DMS114 treated with DMSO at 0.1 percent for 48 hours (cell line): ENCODE measurements around the gene MAN1C1.

Source experiments
- DNase-seq: peaks from one replicate; lab custom pipeline; 2025; ENCODE audit not compliant: unreplicated experiment; lab: John Stamatoyannopoulos, UW

MAN1C1 gene

DNA sequence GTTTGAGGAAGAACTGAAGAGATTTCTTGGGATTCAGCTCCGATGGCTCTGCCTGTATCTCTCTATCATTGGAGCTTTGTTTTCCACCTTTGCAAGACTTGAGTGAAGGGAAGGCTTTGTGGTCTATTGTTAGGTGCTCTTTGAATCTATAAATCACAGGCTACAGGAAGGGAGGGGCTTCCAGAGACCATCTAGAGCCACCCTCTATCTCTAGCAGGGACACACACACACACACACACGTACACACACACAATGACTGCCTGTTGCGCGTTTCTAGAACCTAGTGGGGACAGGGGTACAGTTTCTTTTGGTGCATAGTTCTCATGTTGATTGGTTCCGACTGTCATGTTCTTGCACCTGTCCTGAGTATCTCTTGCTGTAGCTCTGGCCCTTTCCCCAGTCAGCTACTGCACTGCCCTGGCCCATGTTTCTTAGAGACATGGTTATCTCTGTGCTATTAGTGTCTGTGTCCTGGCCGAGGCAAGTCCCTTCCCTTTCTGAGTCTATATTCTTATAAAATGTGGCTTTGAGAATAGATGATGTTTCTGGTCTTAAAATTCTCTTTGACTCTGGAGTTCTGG, 60.7 kb downstream of the MAN1C1 start:
- DNase-seq, result no peak

GRCh38 chr1:25679171-25679570, 62.6 kb downstream of the MAN1C1 start:
- DNase-seq, result no peak

GRCh38 chr1:25680701-25681100, 64.1 kb downstream of the MAN1C1 start:
- no peak for DNase-seq

- DNase-seq, result no peak
Measured at GRCh38 chr1:25682059-25682601, 65.5 kb downstream of the MAN1C1 start.

- no peak for DNase-seq
Measured at GRCh38 chr1:25683177-25683576, 66.6 kb downstream of the MAN1C1 start.

GRCh38 chr1:25683731-25684130, 67.1 kb downstream of the MAN1C1 start:
- no peak for DNase-seq

- no peak for DNase-seq
Measured at GRCh38 chr1:25684216-25684965, 67.8 kb downstream of the MAN1C1 start.

- DNase-seq, result no peak
Measured at GRCh38 chr1:25685211-25685750, 68.7 kb downstream of the MAN1C1 start.

- no peak for DNase-seq
Measured at GRCh38 chr1:25685938-25686665, 69.5 kb downstream of the MAN1C1 start.

- no peak for DNase-seq
Measured at GRCh38 chr1:25687221-25688017, 70.8 kb downstream of the MAN1C1 start.

DNA sequence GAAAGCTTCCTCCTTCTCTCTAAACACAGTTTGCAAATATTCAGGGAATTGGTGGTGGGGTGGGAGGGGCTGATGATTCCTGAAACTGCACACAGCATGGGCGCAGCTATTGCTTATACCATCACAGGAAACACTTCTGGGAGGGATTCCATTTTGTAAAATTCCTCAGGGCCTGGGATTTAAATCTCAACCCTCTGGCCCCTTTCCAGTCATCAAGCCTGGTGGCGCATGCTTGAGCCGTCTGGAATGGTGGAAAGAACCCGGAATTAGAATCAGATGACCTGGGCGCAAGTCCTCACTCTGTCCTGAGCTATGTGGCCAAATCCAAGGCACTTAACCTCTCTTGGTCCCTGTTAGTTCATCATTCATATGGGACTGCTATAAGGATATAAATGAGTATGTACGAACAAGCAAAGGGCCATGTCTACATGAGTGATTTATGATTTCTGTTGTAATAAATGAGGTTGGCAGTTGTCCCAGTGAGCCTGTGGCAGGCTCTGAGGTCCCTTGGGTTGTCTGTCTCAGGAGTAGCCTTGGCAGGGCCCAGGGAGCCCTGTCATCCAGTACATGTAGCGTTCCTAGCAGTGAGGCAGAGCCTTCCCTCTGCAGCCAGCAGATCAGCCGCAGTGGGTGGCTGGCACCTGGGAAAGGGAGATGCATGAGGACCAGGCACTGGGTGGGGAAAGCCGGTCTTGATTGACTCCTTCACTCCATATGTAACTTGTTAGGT, 72.0 kb downstream of the MAN1C1 start:
- no peak for DNase-seq

- DNase-seq, result no peak
Measured at GRCh38 chr1:25689686-25690381, 73.2 kb downstream of the MAN1C1 start.

- no peak for DNase-seq
Measured at GRCh38 chr1:25690396-25690956, 73.9 kb downstream of the MAN1C1 start.

DNA sequence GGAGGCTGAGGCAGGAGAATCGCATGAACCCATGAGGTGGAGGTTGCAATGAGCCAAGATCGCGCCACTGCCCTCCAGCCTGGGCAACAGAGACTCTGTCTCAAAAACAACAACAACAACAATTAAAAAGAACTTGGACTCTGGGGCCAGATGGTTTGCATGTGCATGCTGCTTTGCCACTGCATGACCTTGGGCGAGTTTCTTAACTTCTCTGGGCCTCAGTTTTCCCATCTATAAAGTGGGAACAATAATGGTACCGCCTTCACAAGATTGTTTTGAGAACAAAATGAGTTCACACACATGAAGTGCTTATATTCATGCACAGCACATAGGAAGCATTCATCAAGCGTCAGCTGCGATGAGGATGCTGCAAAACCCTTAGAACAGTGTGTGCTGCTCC, 74.6 kb downstream of the MAN1C1 start:
- no peak for DNase-seq

DNA sequence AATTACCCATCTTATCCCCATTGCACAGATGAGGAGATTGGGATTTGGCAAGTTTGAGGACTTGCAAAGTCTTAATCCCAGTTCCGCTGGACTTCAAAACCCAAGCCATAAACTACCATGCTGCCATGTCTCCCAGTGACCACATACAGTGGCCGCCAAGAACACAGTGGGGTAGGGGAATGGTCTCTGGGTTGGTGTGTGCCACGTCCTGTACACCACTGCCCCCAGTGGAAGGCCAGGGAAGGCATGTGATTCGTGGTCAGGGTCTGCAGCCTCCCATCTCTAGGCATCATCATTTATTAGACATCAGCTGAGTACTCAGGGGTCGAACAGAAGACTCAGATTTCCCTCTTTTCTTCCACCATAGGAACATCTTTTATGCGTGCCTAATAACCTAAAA, 76.0 kb downstream of the MAN1C1 start:
- no peak for DNase-seq

DNA sequence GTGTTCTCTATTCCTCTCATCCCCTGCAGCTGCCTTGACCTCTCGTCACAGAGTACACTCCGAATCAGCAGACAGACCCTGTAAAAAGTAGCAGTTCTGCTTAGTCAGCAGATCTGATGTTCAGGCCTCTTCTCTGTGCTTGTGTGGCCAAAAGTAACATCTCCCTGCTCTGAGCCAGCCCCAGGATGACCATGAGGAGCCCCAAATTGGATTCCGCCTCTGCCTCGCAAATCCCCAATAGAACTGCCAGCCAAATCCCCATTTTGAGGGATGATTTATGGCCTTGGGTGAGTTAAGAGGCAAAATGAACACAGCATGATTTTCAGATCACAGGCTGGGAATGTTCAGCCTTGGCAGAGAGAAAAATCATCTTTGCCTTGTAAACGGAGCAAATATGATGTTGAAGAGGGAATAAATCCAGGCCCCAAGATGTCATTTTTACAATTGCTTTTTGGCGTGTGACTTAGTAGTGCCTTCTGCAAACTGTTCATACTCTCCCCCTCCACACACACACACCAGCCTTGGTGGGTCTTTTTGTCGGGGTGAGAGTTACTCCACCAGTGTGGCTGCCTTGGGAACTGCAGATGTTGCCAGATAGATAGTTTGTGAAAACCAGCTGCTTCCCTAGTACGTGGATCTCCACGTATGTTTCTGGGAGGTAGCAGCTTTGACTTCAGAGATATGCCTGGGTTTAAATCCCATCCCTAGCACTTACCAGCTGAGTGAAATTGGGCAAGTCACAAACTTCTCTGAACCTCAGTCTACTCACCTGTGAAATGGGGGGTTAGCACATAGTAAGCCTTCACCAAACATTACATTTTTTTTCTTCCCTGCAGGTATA, 77.8 kb downstream of the MAN1C1 start:
- DNase-seq, result no peak

DNA sequence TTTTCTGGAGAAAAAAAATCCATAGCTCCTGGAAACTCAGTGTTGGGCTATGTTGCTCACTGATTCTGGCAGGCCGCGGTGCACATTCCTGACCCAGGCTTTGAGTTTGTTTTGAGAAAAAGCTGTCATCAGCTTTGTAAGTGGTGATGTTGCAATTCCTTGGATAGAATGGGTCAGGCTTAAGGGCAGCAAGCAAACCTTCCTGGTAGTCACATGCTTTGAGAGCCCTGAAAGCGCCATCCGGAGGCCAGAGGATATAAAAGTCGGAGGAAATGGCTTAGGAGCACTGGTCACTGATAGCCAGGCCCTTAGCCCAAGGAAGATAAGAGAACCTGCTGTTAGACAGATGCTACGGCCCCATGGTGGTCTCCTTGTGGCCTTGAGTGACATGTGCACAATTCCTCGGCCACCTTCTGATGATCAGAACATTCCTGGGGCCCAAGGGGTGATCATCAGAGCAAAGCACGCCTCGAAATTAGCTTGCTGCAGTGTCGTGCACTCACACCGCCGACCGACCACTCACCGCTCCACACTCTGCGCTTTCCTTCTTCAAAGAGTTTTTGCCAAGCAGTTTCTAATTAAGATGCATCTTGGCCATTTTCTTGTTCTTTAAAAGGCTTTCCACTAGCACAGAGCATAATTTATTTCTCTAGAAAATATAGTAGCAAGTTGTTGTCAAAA, 78.6 kb downstream of the MAN1C1 start:
- DNase-seq, result no peak

DNA sequence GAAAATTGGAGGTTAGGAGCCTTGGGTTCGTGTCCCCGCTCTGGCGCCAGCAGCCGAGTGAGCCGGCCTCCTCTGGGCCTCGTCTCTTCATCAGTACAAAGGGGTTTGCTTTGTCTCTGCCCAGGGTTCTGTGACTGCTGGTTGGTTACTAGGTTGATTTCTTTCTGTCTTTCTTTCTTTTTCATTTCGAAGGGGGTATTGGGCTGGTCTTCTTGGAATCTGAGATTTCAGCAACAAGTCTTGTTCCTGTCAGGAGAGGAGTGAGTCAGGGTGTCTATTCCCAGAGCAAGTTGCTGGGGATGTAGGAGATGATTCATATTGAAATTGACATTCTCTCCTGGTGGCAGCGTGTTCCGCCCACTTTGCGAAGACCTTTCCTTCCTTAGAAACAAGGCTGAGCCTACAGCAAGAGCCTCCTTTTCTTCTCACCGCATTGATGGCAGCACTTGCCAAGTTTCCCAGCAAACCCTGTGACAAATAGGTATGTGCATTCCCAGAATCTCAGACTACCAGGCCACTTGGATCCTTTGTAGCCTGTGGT, 79.2 kb downstream of the MAN1C1 start:
- no peak for DNase-seq
